IMR-90 (cell line): ENCODE results near the gene MALRD1. TPM values are rescaled to one million over a fixed set of nuclear protein-coding genes. Genes with fewer than 3 reads are reported as not detected.

Experiments
- ATAC-seq: fragments of 200-7000 bp; cut with Tn5 transposase; 2 replicates; pipeline ENCODE4 v1.9.1; 2020; ENCODE audit warnings: low read depth, mild to moderate bottlenecking, moderate library complexity
- BruUV-seq: library from RNA; stranded (reverse); fragments of 400-500 nt; replicated peaks from 2 replicates; lab custom pipeline; 2021; lab: Mats Ljungman, UMichigan
- CTCF ChIA-PET: fragments of 300-600 bp; formaldehyde crosslinking; extraction: SDS; loops from one replicate; lab custom pipeline; 2021; ENCODE audit warnings: antibody characterized with exemption; lab: Yijun Ruan, JAX
- POLR2A ChIA-PET: fragments of 300-600 bp; sonication (Branson Sonifier 250); formaldehyde crosslinking; loops from one replicate; lab custom pipeline; 2022; ENCODE audit warnings: antibody characterized with exemption; ENCODE audit not compliant: unreplicated experiment; lab: Charles Lee
- DNase-seq: peaks from one replicate; pipeline ENCODE4 v3.0.0; 2013
- H2AFZ ChIP-seq: replicated peaks from 2 replicates; pipeline ENCODE3; 2013; ENCODE audit warnings: low read length, mild to moderate bottlenecking; ENCODE audit not compliant: poor library complexity
- H2AK5ac ChIP-seq: 2 replicates; pipeline ENCODE4 v1.6.1; 2013; ENCODE audit warnings: low read depth, low read length, inconsistent platforms
- H2AK9ac ChIP-seq: replicated peaks from 2 replicates; pipeline ENCODE3; 2013; ENCODE audit warnings: mild to moderate bottlenecking, low read depth, low read length, moderate library complexity; ENCODE audit not compliant: poor library complexity
- H2BK120ac ChIP-seq: 2 replicates; pipeline ENCODE4 v1.6.1; 2013; ENCODE audit warnings: low read depth, low read length, inconsistent platforms
- H2BK15ac ChIP-seq: 3 replicates; pipeline ENCODE4 v1.6.1; 2013; ENCODE audit warnings: low read depth, low read length, inconsistent platforms
- H2BK20ac ChIP-seq: 2 replicates; pipeline ENCODE4 v1.6.1; 2013; ENCODE audit warnings: low read depth, mild to moderate bottlenecking, inconsistent platforms, low read length, moderate library complexity
- H2BK5ac ChIP-seq: 2 replicates; pipeline ENCODE4 v1.6.1; 2013; ENCODE audit warnings: mild to moderate bottlenecking, low read depth, low read length, inconsistent platforms; ENCODE audit not compliant: poor library complexity, severe bottlenecking
- H3K14ac ChIP-seq: replicated peaks from 2 replicates; pipeline ENCODE4 v1.6.1; 2013; ENCODE audit warnings: low read depth, low read length, inconsistent platforms
- H3K18ac ChIP-seq: 2 replicates; pipeline ENCODE4 v1.6.1; 2013; ENCODE audit warnings: low read depth, low read length, control low read depth
- H3K23ac ChIP-seq: 2 replicates; pipeline ENCODE4 v1.6.1; 2013; ENCODE audit warnings: low read depth, low read length, inconsistent platforms
- H3K27ac ChIP-seq: 2 replicates; pipeline ENCODE4 v1.5.1; 2013; ENCODE audit warnings: mild to moderate bottlenecking, control low read depth, low read length; ENCODE audit not compliant: insufficient read depth
- H3K27me3 ChIP-seq: 2 replicates; pipeline ENCODE4 v1.6.1; 2013; ENCODE audit warnings: low read length; ENCODE audit not compliant: control insufficient read depth, insufficient read depth
- H3K36me3 ChIP-seq: 2 replicates; pipeline ENCODE4 v1.6.1; 2013; ENCODE audit warnings: low read length, mixed read lengths; ENCODE audit not compliant: control insufficient read depth, insufficient read depth
- H3K4ac ChIP-seq: 2 replicates; pipeline ENCODE4 v1.6.1; 2013; ENCODE audit warnings: low read depth, low read length, inconsistent platforms
- H3K4me1 ChIP-seq: 2 replicates; pipeline ENCODE4 v1.6.1; 2013; ENCODE audit warnings: low read length, mixed read lengths; ENCODE audit not compliant: control insufficient read depth, insufficient read depth
- H3K4me2 ChIP-seq: 2 replicates; pipeline ENCODE4 v1.6.1; 2013; ENCODE audit warnings: low read depth, mild to moderate bottlenecking, control low read depth, low read length, moderate library complexity
- H3K4me3 ChIP-seq: 2 replicates; pipeline ENCODE4 v1.5.1; 2013; ENCODE audit warnings: low read depth, mild to moderate bottlenecking, control low read depth, low read length, moderate library complexity; ENCODE audit not compliant: insufficient read depth
- H3K56ac ChIP-seq: 2 replicates; pipeline ENCODE4 v1.6.1; 2013; ENCODE audit warnings: low read length, inconsistent platforms; ENCODE audit not compliant: insufficient read depth; ENCODE audit errors: extremely low read depth
- H3K79me1 ChIP-seq, 2 experiments: 2 replicates each; pipeline ENCODE4 v1.6.1; 2013; ENCODE audit warnings: low read length in 2 of 2, inconsistent platforms in 1 of 2, low read depth in 1 of 2
- H3K9ac ChIP-seq: 2 replicates; pipeline ENCODE4 v1.6.1; 2013; ENCODE audit warnings: low read depth, low read length, control low read depth
- H3K9me1 ChIP-seq: 2 replicates; pipeline ENCODE4 v1.6.1; 2013; ENCODE audit warnings: low read length, inconsistent platforms; ENCODE audit not compliant: insufficient read depth
- H3K9me3 ChIP-seq: 2 replicates; pipeline ENCODE4 v1.6.1; 2013; ENCODE audit warnings: low read length; ENCODE audit not compliant: control insufficient read depth, insufficient read depth
- H4K20me1 ChIP-seq: 2 replicates; pipeline ENCODE4 v1.6.1; 2013; ENCODE audit warnings: low read length, inconsistent platforms; ENCODE audit not compliant: insufficient read depth
- H4K5ac ChIP-seq: 2 replicates; pipeline ENCODE4 v1.6.1; 2013; ENCODE audit warnings: mild to moderate bottlenecking, low read depth, low read length, control low read depth
- H4K8ac ChIP-seq, 2 experiments: 2 replicates each; pipeline ENCODE4 v1.6.1; 2013; ENCODE audit warnings: low read depth in 2 of 2, low read length in 2 of 2, control low read depth in 1 of 2, inconsistent platforms in 1 of 2
- H4K91ac ChIP-seq: 2 replicates; pipeline ENCODE4 v1.6.1; 2013; ENCODE audit warnings: low read depth, low read length, inconsistent platforms; ENCODE audit not compliant: insufficient read depth
- BHLHE40 ChIP-seq: fragments of 150-350 bp; IDR thresholded peaks from 2 replicates; pipeline ENCODE4 v1.6.1; 2016; ENCODE audit warnings: mild to moderate bottlenecking, low read depth, low read length
- CEBPB ChIP-seq: IDR thresholded peaks from 2 replicates; pipeline ENCODE4 v1.6.1; 2012; ENCODE audit warnings: low read depth, low read length, improper control_type of control experiment
- MAFK ChIP-seq: IDR thresholded peaks from 2 replicates; pipeline ENCODE4 v1.6.1; 2012; ENCODE audit warnings: low read depth, low read length, improper control_type of control experiment
- NFE2L2 ChIP-seq: fragments of 150-350 bp; IDR thresholded peaks from 2 replicates; pipeline ENCODE4 v1.6.1; 2016; ENCODE audit warnings: low read depth, mild to moderate bottlenecking, low read length
- POLR2A ChIP-seq: IDR thresholded peaks from 2 replicates; pipeline ENCODE4 v1.6.1; 2012; ENCODE audit warnings: mild to moderate bottlenecking, low read depth, low read length
- RAD21 ChIP-seq: IDR thresholded peaks from 2 replicates; pipeline ENCODE4 v1.6.1; 2012; ENCODE audit warnings: low read length, improper control_type of control experiment
- RCOR1 ChIP-seq: IDR thresholded peaks from 2 replicates; pipeline ENCODE4 v1.6.1; 2012; ENCODE audit warnings: mild to moderate bottlenecking, low read length, improper control_type of control experiment; ENCODE audit not compliant: insufficient replicate concordance
- RFX5 ChIP-seq: IDR thresholded peaks from 2 replicates; pipeline ENCODE4 v1.8.0; 2012; ENCODE audit warnings: low read depth, mild to moderate bottlenecking, low read length, moderate library complexity
- WGBS, 2 experiments: methylation state at CpG; one replicate each; pipeline versions ENCODE4 v1.1.5 to v1.1.7; 2013; ENCODE audit warnings: missing lambda C conversion rate in 2 of 2; ENCODE audit not compliant: insufficient read length in 1 of 2; ENCODE audit errors: extremely low coverage in 2 of 2; 5-methylcytosine and 5-hydroxymethylcytosine counted together
- dilution Hi-C: fragments of 300-500 bp; cut with HindIII; formaldehyde crosslinking; loops from one replicate; pipeline ENCODE4 v1.14.3; 2018; ENCODE audit warnings: low sequenced_read_pairs; ENCODE audit not compliant: unreplicated experiment
- in situ Hi-C: fragments of 300-500 bp; cut with MboI; formaldehyde crosslinking; loops from 3 replicates; pipeline ENCODE4 v1.14.3; 2019; ENCODE audit warnings: low sequenced_read_pairs, inconsistent platforms, mixed read lengths
- intact Hi-C: fragments of 100-400 bp; cut with micrococcal nuclease; formaldehyde crosslinking; loops from 2 replicates; pipeline ENCODE4 v1.10.0; 2022
- polyA plus RNA-seq, 3 experiments: library from polyadenylated mRNA; depleted of rRNA; stranded (reverse); fragments of >200 nt; gene quantifications; 2 replicates each; pipeline ENCODE4 v1.2.3, GENCODE V29; 2012; ENCODE audit warnings: low replicate concordance in 1 of 3
- total RNA-seq: library from RNA; depleted of rRNA; stranded (reverse); fragments of >200 nt; gene quantifications from 2 replicates; pipeline ENCODE4 v1.2.3, GENCODE V29; 2012

MALRD1 gene
- total and polyA plus RNA-seq, 2 of the 4 experiments (the other 2 are of a cell fraction), result 0.34 to 1.1 TPM

DNA sequence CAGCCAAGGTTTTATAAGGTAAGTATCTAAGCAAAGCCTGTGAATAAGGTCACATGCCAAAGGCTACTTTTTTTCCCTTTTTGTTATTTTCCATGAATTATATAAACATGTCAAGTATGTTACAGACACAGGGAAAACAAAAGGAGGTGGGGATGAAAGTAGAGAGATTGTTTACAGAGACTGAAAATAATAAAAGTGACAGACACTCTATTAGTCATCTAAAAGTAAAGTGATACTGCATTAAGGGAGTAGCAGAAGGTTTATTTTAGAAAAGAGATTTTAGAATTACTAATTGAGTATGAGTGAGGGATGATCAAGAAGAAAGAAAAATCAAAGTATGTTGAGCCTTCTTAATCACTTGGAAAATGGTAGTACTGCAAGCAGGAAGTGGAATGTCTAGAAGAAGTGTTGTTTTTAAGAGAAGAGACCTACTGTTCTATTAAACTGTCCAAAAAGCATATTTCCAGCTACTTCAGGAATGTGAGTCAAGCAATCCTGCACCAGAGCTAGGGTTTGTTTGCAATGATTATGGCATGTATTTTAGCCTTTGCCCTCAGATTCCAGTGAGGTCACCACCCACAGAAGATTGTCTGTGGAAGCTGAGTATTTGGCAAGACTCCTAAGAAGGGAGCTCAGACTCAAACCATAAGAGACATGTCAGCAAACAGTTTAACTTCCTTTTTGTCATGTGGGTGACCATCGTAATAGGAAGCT, 589.7 kb downstream of the MALRD1 start:
- in situ Hi-C loops (loop anchor here (10.0 kb wide), 2 partner anchors 146 to 954 kb away; no protein-coding TSS in a partner anchor), intact Hi-C loops (loop anchor here (10.0 kb wide), 1 partner anchor 366 kb away; no protein-coding TSS in a partner anchor), dilution Hi-C loops (no loop called here)
- ChIA-PET POLR2A (interaction anchor here (0.5 to 0.8 kb wide), 4 partner anchors 19 to 1153 kb away, joined by 3 to 18 read pairs (median 4); no protein-coding TSS in a partner anchor), CTCF (interaction anchor here (1.5 kb wide), 1 partner anchor 14 kb away, joined by 3 read pairs; no protein-coding TSS in a partner anchor)
- Histone ChIP-seq H2BK15ac (no peak overlapping the region), H3K27me3 (no peaks in the 10 kb centered on the region), H3K18ac (peak overlapping the region; percentile 71), H3K56ac (peak overlapping the region; percentile 47), H3K4me1 (peaks cover 5% of the 10 kb centered on the region), H3K14ac (no peak overlapping the region; the same call in 1 of the 2 replicates), H3K9ac (peak overlapping the region; percentile 51; the same call in 1 of the 2 replicates), H3K79me1 (no peaks in the 10 kb centered on the region), H3K4me3 (peak overlapping the region; percentile 32; the same call in 1 of the 2 replicates), H2BK120ac (peak overlapping the region; percentile 93; the same call in 1 of the 2 replicates), H3K9me1 (peaks cover 4% of the 10 kb centered on the region; the same call in 1 of the 2 replicates), H2AFZ (peak overlapping the region; percentile 5), H4K20me1 (no peaks in the 10 kb centered on the region), H3K23ac (no peak overlapping the region), H4K8ac (peak overlapping the region in 1 of 2 experiments; percentile 95; a peak in 2 of 4 replicates), H2BK5ac (peak overlapping the region; percentile 95), H4K91ac (0 out of 2 replicates have a peak overlapping the region, but pooled peaks have one; percentile 15), H2AK5ac (no peak overlapping the region), H3K4me2 (peak overlapping the region; percentile 76; the same call in 1 of the 2 replicates), H4K5ac (peak overlapping the region; percentile 19; the same call in 1 of the 2 replicates), H3K36me3 (no peaks in the 10 kb centered on the region), H3K4ac (peak overlapping the region; percentile 33; the same call in 1 of the 2 replicates), H3K27ac (peak overlapping the region; percentile 73; the same call in 1 of the 2 replicates), H2BK20ac (peak overlapping the region; percentile 40; the same call in 1 of the 2 replicates), H2AK9ac (no peak overlapping the region), H3K9me3 (no peaks in the 10 kb centered on the region)
- TF ChIP-seq MAFK (0 out of 2 replicates have a peak, but pooled peaks have one; percentile 17), POLR2A (no peak), RCOR1 (peak; percentile 45), NFE2L2 (no peak), CEBPB (peak; percentile 76; the same call in 1 of the 2 replicates), RAD21 (no peak), BHLHE40 (peak; percentile 8; the same call in 1 of the 2 replicates), RFX5 (no peak)
- WGBS, 2 experiments, result no CpG with 5 or more reads among the region's 1 CpG
- peak; percentile 95 for DNase-seq
- BruUV-seq, result no TSS peak
- ATAC-seq, result peak; percentile 95
